Lower leg skin (tissue), 3 donors: ENCODE measurements around the gene LRCOL1.

Experiments
- POLR2A ChIP-seq, 2 donors: fragments of 450-650 bp; IDR thresholded peaks; one replicate each; pipeline ENCODE4 v1.6.1; 2016 to 2017; ENCODE audit warnings: antibody characterized with exemption in 2 of 2, mild to moderate bottlenecking in 1 of 2, moderate library complexity in 1 of 2
- TF ChIP-seq, protein P1 (sequence below), 3 donors: fragments of 450-650 bp; IDR thresholded peaks; one replicate each; pipeline ENCODE4 v1.5.1; 2016; ENCODE audit warnings: antibody characterized with exemption in 3 of 3, mild to moderate bottlenecking in 3 of 3, moderate library complexity in 2 of 3

DNA sequence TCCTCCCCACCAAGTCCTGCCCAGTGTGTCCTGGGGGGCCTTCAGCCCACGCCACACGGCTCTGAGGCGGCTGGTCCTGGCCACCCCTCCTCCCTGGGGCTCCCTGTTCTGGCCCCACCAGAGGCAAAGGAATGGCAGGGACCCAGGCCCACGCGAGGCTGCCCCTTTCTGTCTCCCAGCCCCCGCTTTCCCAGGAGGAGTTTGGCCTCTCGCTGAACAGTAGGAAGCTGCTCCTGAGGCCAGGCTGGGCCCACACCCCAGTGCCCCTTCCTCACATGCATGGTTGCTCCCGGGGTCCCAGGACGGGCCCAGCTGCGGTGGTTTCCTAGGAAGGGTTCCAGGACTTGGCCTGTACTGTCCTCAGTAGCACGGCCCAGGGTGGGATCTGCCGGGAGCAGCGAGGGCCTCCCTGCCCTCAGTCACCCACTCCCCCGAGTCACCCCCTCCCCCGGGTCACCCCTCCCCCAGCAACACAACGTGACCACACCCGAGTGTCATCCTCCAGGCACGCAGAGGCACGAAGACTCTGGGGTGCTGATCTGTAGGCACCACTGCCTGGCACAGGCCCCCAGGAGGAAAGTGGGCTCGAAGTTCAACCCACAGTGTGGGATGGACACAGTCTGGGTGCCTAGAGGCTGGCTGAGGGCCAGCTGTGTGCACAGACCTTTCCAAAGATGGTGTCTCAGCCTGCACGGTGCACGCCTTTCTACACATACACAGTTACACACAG is 33.0 kb downstream of the LRCOL1 start:
- TF ChIP-seq, protein P1, sequence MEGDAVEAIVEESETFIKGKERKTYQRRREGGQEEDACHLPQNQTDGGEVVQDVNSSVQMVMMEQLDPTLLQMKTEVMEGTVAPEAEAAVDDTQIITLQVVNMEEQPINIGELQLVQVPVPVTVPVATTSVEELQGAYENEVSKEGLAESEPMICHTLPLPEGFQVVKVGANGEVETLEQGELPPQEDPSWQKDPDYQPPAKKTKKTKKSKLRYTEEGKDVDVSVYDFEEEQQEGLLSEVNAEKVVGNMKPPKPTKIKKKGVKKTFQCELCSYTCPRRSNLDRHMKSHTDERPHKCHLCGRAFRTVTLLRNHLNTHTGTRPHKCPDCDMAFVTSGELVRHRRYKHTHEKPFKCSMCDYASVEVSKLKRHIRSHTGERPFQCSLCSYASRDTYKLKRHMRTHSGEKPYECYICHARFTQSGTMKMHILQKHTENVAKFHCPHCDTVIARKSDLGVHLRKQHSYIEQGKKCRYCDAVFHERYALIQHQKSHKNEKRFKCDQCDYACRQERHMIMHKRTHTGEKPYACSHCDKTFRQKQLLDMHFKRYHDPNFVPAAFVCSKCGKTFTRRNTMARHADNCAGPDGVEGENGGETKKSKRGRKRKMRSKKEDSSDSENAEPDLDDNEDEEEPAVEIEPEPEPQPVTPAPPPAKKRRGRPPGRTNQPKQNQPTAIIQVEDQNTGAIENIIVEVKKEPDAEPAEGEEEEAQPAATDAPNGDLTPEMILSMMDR (IDR thresholded peaks at IDR 0.05), result no peak
- TF ChIP-seq POLR2A (IDR thresholded peaks at IDR 0.05), result no peak
